Thoracic aorta (tissue), 2 donors: ENCODE measurements around the gene DDIT3. TPM values are rescaled to one million over a fixed set of nuclear protein-coding genes. Genes with fewer than 3 reads are reported as not detected.
"Not testable (repeated sequence)": the region's sequence is repeated elsewhere in the genome, so short reads cannot be mapped to it uniquely, and the experiment has no call there.

ENCODE experiments used
- ATAC-seq: fragments of 150-250 bp; one replicate; pipeline ENCODE4 v1.8.0; 2017; ENCODE audit warnings: low read depth; ENCODE audit not compliant: insufficient number of reproducible peaks, low FRiP score
- DNase-seq: peaks from one replicate; pipeline ENCODE4 v3.0.0-alpha.2; 2020; ENCODE audit warnings: low spot score
- H3K27ac ChIP-seq, 2 donors: fragments of 200-600 bp; sonication (generic); 1 replicate in 1 of 2; 2 replicates in 1 of 2; pipeline ENCODE4 v1.5.1; 2016; ENCODE audit warnings: mild to moderate bottlenecking in 2 of 2, moderate library complexity in 2 of 2
- H3K27me3 ChIP-seq: fragments of 200-600 bp; sonication (generic); replicated peaks from 2 replicates; pipeline ENCODE4 v1.6.0; 2016; ENCODE audit warnings: mild to moderate bottlenecking; ENCODE audit not compliant: insufficient read depth
- H3K36me3 ChIP-seq: fragments of 200-600 bp; sonication (generic); one replicate; pipeline ENCODE4 v1.5.1; 2016
- H3K4me1 ChIP-seq, 2 donors: fragments of 200-600 bp; sonication (generic); 1 replicate in 1 of 2; 2 replicates in 1 of 2; pipeline versions ENCODE4 v1.5.1 to v1.6.0; 2016; ENCODE audit warnings: low read depth in 2 of 2, mild to moderate bottlenecking in 1 of 2; ENCODE audit not compliant: control insufficient read depth in 1 of 2
- H3K4me3 ChIP-seq: fragments of 200-600 bp; sonication (generic); 2 replicates; pipeline ENCODE4 v1.5.1; 2016; ENCODE audit warnings: mild to moderate bottlenecking
- H3K9me3 ChIP-seq: fragments of 200-600 bp; sonication (generic); 2 replicates; pipeline ENCODE4 v1.5.1; 2016
- total RNA-seq, 2 donors: library from RNA; depleted of rRNA; stranded (reverse); fragments of >200 nt; gene quantifications; one replicate each; pipeline versions ENCODE4 v1.1.0 to v1.2.3, GENCODE V29; 2016
- TF ChIP-seq, protein P1 (sequence below): fragments of 200-600 bp; sonication (generic); IDR thresholded peaks from one replicate; pipeline ENCODE4 v1.5.1; 2019; ENCODE audit warnings: antibody characterized with exemption

Gene DDIT3
- total RNA-seq, 2 donors from 2014 or later = 35.5 to 39.6 TPM

DNA sequence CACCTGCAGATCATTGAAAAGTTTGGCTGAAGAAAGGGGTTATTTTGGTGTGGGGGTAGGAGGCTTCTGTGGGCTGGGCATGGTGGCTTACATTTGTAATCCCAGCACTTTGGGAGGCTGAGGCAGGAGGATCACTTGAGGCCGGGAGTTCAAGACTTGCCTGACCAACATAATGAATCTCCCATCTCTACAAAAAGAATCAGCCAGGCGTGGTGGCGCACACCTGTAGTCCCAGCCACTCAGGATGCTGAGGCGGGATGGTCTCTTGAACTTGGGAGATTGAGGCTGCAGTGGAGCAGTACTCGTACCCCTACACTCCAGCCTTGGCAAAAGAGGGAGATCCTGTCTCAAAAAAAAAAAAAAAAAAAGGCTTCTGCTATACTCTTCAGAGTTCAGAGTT, 7.0 kb downstream of the DDIT3 start:
- Histone ChIP-seq H3K4me3 (no peak overlapping the region), H3K4me1 (peaks cover 9 to 13% of the 10 kb centered on the region in 2 donors), H3K36me3 (peaks cover 64% of the 10 kb centered on the region), H3K9me3 (no peaks in the 10 kb centered on the region), H3K27ac (no peak overlapping the region), H3K27me3 (no peaks in the 10 kb centered on the region)
- no peak for DNase-seq
- ATAC-seq = no peak
- TF ChIP-seq, protein P1, sequence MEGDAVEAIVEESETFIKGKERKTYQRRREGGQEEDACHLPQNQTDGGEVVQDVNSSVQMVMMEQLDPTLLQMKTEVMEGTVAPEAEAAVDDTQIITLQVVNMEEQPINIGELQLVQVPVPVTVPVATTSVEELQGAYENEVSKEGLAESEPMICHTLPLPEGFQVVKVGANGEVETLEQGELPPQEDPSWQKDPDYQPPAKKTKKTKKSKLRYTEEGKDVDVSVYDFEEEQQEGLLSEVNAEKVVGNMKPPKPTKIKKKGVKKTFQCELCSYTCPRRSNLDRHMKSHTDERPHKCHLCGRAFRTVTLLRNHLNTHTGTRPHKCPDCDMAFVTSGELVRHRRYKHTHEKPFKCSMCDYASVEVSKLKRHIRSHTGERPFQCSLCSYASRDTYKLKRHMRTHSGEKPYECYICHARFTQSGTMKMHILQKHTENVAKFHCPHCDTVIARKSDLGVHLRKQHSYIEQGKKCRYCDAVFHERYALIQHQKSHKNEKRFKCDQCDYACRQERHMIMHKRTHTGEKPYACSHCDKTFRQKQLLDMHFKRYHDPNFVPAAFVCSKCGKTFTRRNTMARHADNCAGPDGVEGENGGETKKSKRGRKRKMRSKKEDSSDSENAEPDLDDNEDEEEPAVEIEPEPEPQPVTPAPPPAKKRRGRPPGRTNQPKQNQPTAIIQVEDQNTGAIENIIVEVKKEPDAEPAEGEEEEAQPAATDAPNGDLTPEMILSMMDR = no peak

DNA sequence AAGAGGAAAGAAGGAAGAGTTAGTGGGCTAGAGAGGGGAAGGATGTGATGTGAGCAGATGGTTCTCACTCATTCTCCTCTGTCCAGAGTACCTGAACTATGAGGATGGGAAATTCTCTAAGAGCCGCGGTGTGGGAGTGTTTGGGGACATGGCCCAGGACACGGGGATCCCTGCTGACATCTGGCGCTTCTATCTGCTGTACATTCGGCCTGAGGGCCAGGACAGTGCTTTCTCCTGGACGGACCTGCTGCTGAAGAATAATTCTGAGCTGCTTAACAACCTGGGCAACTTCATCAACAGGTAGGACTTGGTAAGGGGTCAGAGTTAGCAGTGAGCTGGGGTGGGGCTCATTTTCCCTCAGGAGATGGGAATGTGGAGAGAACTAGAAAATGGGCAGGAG, 7.6 kb downstream of the DDIT3 start:
- Histone ChIP-seq H3K36me3 (peaks cover 64% of the 10 kb centered on the region), H3K4me3 (no peak overlapping the region), H3K9me3 (no peaks in the 10 kb centered on the region), H3K27ac (no peak overlapping the region), H3K4me1 (peaks cover 3 to 7% of the 10 kb centered on the region in 2 donors), H3K27me3 (no peaks in the 10 kb centered on the region)
- no peak for ATAC-seq
- DNase-seq = no peak
- TF ChIP-seq, protein P1 = no peak

DNA sequence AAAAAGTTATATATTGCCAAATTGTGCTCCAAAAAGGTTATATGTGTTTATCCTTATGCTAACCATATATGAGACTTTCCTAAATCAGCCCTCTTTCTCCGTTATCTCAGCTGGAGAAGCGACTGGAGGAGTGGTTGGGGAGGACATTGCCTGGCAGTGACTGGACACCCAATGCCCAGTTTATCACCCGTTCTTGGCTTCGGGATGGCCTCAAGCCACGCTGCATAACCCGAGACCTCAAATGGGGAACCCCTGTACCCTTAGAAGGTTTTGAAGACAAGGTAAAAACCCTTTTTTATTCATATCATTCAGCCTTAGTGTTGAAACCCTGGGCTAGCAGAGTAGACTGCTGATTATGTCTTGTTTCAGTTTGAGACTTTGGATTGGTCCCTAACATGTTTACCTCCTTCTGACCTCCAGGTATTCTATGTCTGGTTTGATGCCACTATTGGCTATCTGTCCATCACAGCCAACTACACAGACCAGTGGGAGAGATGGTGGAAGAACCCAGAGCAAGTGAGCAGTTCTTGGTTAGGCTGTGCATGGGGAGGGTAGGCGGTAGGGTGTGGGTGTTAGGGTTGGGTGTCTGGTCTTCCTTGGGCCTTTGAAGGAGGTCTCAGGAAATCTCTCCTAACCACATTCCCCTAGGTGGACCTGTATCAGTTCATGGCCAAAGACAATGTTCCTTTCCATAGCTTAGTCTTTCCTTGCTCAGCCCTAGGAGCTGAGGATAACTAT, 8.6 kb downstream of the DDIT3 start:
- DNase-seq (no peak), ATAC-seq (no peak)
- Histone ChIP-seq H3K27me3 (no peaks in the 10 kb centered on the region), H3K36me3 (peaks cover 58% of the 10 kb centered on the region), H3K4me3 (no peak overlapping the region), H3K9me3 (no peaks in the 10 kb centered on the region), H3K27ac (no peak overlapping the region), H3K4me1 (no peaks in the 10 kb centered on the region)
- TF ChIP-seq, protein P1 = no peak

DNA sequence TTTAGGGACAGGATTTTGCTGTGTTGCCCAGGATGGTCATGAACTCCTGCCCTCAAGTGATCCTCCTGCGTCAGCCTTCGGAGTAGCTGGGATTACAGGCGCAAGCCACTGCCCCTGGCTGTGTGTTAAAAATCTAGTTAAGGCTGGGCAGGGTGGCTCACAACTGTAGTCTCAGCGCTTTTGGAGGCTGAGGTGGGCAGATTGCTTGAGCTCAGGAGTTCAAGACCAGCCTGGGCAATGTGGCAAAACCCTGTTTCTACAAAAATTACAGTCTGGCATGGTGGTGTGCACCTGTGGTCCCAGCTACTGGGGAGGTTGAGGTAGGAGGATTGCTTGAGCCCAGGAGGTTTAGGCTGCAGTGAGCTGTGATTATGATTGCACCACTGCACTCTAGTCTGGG, 9.2 kb downstream of the DDIT3 start:
- TF ChIP-seq, protein P1 = no peak
- Histone ChIP-seq H3K36me3 (peaks cover 52% of the 10 kb centered on the region), H3K9me3 (no peaks in the 10 kb centered on the region), H3K27ac (no peak overlapping the region), H3K4me1 (no peaks in the 10 kb centered on the region), H3K27me3 (no peaks in the 10 kb centered on the region), H3K4me3 (no peak overlapping the region)
- ATAC-seq (no peak), DNase-seq (no peak)

DNA sequence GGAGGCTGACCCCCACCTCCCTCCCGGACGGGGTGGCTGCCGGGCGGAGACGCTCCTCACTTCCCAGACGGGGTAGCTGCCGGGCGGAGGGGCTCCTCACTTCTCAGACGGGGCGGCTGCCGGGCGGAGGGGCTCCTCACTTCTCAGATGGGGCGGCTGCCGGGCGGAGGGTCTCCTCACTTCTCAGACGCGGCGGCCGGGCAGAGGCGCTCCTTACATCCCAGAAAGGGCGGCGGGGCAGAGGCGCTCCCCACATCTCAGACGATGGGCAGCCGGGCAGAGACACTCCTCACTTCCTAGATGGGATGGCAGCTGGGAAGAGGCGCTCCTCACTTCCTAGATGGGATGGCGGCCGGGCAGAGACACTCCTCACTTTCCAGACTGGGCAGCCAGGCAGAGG, 12.5 kb downstream of the DDIT3 start:
- H3K36me3 ChIP-seq = peaks cover 34% of the 10 kb centered on the region
- not testable (repeated sequence) for H3K27ac ChIP-seq, H3K4me3 ChIP-seq, H3K27me3 ChIP-seq, H3K4me1 ChIP-seq, ATAC-seq, H3K9me3 ChIP-seq, DNase-seq

DNA sequence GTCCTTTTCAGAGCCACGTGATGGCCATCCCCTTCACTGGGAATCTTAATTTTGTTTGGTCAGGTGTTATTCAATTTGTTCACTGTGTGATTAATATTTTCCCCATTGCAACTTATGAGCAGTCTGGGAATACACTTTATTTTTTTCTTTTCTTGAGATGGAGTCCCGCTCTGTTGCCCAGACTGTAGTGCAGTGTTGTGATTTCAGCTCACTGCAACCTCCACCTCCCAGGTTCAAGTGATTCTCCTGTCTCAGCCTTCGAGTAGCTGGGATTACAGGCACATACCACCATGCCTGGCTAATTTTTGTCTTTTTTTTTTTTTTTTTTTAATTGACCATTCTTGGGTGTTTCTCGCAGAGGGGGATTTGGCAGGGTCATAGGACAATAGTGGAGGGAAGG, 13.8 kb downstream of the DDIT3 start:
- not testable (repeated sequence) for H3K27ac ChIP-seq, DNase-seq, H3K4me1 ChIP-seq, ATAC-seq, H3K4me3 ChIP-seq, H3K9me3 ChIP-seq, H3K27me3 ChIP-seq
- H3K36me3 ChIP-seq = peaks cover 28% of the 10 kb centered on the region

DNA sequence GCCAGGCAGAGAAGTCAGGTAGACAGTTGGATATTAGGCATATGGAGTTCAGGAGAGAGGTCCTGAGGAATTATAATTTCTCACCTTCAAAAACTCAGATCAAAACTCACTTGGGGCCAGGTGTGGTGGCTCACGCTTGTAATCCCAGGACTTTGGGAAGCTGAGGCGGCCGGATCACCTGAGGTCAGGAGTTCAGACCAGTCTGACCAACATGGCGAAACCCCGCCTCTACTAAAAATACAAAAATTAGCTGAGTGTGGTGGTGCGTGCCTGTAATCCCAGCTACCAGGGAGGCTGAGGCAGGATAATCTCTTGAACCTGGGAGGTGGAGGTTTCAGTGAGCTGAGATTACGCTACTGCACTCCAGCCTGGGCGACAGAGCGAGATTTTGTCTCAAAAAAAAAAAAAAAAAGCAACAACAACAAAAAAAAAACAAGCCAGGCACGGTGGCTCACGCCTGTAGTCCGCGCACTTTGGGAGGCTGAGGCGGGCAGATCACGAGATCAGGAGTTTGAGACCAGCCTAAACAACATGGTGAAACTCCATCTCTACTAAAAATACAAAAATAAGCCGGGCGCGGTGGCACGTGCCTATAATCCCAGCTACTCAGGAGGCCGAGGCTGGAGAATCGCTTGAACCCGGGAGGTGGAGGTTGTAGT, 17.9 kb downstream of the DDIT3 start:
- H3K36me3 ChIP-seq = peaks cover 43% of the 10 kb centered on the region
- H3K27ac ChIP-seq, H3K9me3 ChIP-seq, H3K4me3 ChIP-seq, DNase-seq, ATAC-seq, H3K27me3 ChIP-seq, H3K4me1 ChIP-seq: not testable (repeated sequence)
